Left renal cortex interstitium (tissue), 4 donors: ENCODE measurements around the gene NKD2. TPM values are rescaled to one million over a fixed set of nuclear protein-coding genes. Genes with fewer than 3 reads are reported as not detected.
"Not testable (repeated sequence)": the region's sequence is repeated elsewhere in the genome, so short reads cannot be mapped to it uniquely, and the experiment has no call there.

Source experiments
- DNase-seq, 4 donors: peaks; one replicate each; pipeline ENCODE4 v3.0.0-alpha.2; 2013; ENCODE audit warnings: low read depth in 4 of 4, low spot score in 2 of 4, missing footprints in 1 of 4
- polyA plus RNA-seq, 4 donors: library from polyadenylated mRNA; unstranded; fragments of 120-200 nt; gene quantifications; one replicate each; pipeline ENCODE4 v1.2.1, GENCODE V29; 2013; ENCODE audit not compliant: insufficient read length in 4 of 4

NKD2 gene
- polyA plus RNA-seq, 4 donors = 18.1 to 29.4 (median 22.7) TPM

- no peak for DNase-seq
Measured at GRCh38 chr5:1012313-1012841, 3.8 kb downstream of the NKD2 start.

GRCh38 chr5:1012900-1013237, 4.3 kb downstream of the NKD2 start:
- DNase-seq = no peak

GRCh38 chr5:1013238-1013947, 4.8 kb downstream of the NKD2 start:
- no peak for DNase-seq

GRCh38 chr5:1013948-1014301, 5.3 kb downstream of the NKD2 start:
- no peak for DNase-seq

- no peak for DNase-seq
Measured at GRCh38 chr5:1014346-1014745, 5.7 kb downstream of the NKD2 start.

GRCh38 chr5:1014781-1015221, 6.2 kb downstream of the NKD2 start:
- no peak for DNase-seq

- DNase-seq = no peak
Measured at GRCh38 chr5:1015507-1015906, 6.9 kb downstream of the NKD2 start.

- no peak for DNase-seq
Measured at GRCh38 chr5:1016036-1016435, 7.4 kb downstream of the NKD2 start.

- DNase-seq = no peak
Measured at GRCh38 chr5:1016476-1016875, 7.9 kb downstream of the NKD2 start.

- no peak for DNase-seq
Measured at GRCh38 chr5:1017056-1017455, 8.5 kb downstream of the NKD2 start.

GRCh38 chr5:1017691-1018455, 9.3 kb downstream of the NKD2 start:
- DNase-seq = no peak

GRCh38 chr5:1018596-1018995, 10.0 kb downstream of the NKD2 start:
- no peak for DNase-seq

GRCh38 chr5:1019001-1019905, 10.7 kb downstream of the NKD2 start:
- DNase-seq = no peak

- no peak for DNase-seq
Measured at GRCh38 chr5:1020452-1020961, 11.9 kb downstream of the NKD2 start.

- peak in 2 of 4 donors; percentile 65 to 69 for DNase-seq
Measured at GRCh38 chr5:1021136-1021968, 12.8 kb downstream of the NKD2 start.

GRCh38 chr5:1021969-1022336, 13.4 kb downstream of the NKD2 start:
- not testable (repeated sequence) for DNase-seq

GRCh38 chr5:1026700-1027621, 18.4 kb downstream of the NKD2 start:
- DNase-seq = no peak

- DNase-seq = no peak
Measured at GRCh38 chr5:1027631-1028441, 19.2 kb downstream of the NKD2 start.
